GM19035 (cell line): ENCODE results near the gene ZNF669.
"Not testable (repeated sequence)": the region's sequence is repeated elsewhere in the genome, so short reads cannot be mapped to it uniquely, and the experiment has no call there.

Experiments used
- ATAC-seq: cut with Tn5 transposase; IDR thresholded peaks from one replicate; pipeline ENCODE4 v1.9.1; 2021; ENCODE audit not compliant: unreplicated experiment

The ZNF669 gene

GRCh38 chr1:247103859-247104591 is at the start of gene ZNF669:
ZNF669 (minus strand) TSS chr1:247104356; CDS start chr1:247104199, 157 bp downstream.
- ATAC-seq: peak; percentile 99

GRCh38 chr1:247147781-247148180 is 43.6 kb upstream of the ZNF669 start:
- no peak for ATAC-seq

- not testable (repeated sequence) for ATAC-seq
Observed at GRCh38 chr1:247147120-247147519, 43.0 kb upstream of the ZNF669 start.

GRCh38 chr1:247146671-247147070 is 42.5 kb upstream of the ZNF669 start:
- ATAC-seq: no peak

- ATAC-seq: no peak
Observed at GRCh38 chr1:247145279-247145678, 41.1 kb upstream of the ZNF669 start.

- not testable (repeated sequence) for ATAC-seq
Observed at GRCh38 chr1:247139557-247139956, 35.4 kb upstream of the ZNF669 start.

GRCh38 chr1:247131236-247131635 is 27.1 kb upstream of the ZNF669 start:
- ATAC-seq: no peak

- not testable (repeated sequence) for ATAC-seq
Observed at GRCh38 chr1:247127519-247128282, 23.5 kb upstream of the ZNF669 start.

GRCh38 chr1:247126601-247127000 is 22.4 kb upstream of the ZNF669 start:
- peak; percentile 60 for ATAC-seq

GRCh38 chr1:247126166-247126565 is 22.0 kb upstream of the ZNF669 start:
- ATAC-seq: peak; percentile 99

- no peak for ATAC-seq
Observed at GRCh38 chr1:247121382-247121781, 17.2 kb upstream of the ZNF669 start.

- not testable (repeated sequence) for ATAC-seq
Observed at GRCh38 chr1:247120408-247120668, 16.2 kb upstream of the ZNF669 start.

GRCh38 chr1:247119600-247120407 is 15.6 kb upstream of the ZNF669 start:
- no peak for ATAC-seq

GRCh38 chr1:247118946-247119446 is 14.8 kb upstream of the ZNF669 start:
- ATAC-seq: no peak

- ATAC-seq: no peak
Observed at GRCh38 chr1:247115545-247115944, 11.4 kb upstream of the ZNF669 start.

- ATAC-seq: no peak
Observed at GRCh38 chr1:247115141-247115510, 11.0 kb upstream of the ZNF669 start.

GRCh38 chr1:247114351-247115140 is 10.4 kb upstream of the ZNF669 start:
- ATAC-seq: no peak

- ATAC-seq: no peak
Observed at GRCh38 chr1:247113733-247114271, 9.6 kb upstream of the ZNF669 start.

- ATAC-seq: no peak
Observed at GRCh38 chr1:247113094-247113497, 8.9 kb upstream of the ZNF669 start.

GRCh38 chr1:247112479-247112781 is 8.3 kb upstream of the ZNF669 start:
- ATAC-seq: no peak
